Upper lobe of left lung (tissue), 4 donors: ENCODE results near the gene DICER1.

Experiments
- CTCF ChIP-seq, 6 experiments: fragments of 450-650 bp in 4 of 6; fragments of 200-600 bp in 2 of 6; sonication (generic) in 2 of 6; IDR thresholded peaks; one replicate each; pipeline ENCODE4 v1.5.1; 2016 to 2019; ENCODE audit warnings: antibody characterized with exemption in 6 of 6
- POLR2AphosphoS5 ChIP-seq, 2 donors: sonication (generic); formaldehyde crosslinking; IDR thresholded peaks; one replicate each; pipeline ENCODE4 v1.5.1; 2017; ENCODE audit warnings: antibody characterized with exemption in 2 of 2

GRCh38 chr14:95088665-95089064 lies 68.7 kb downstream of the DICER1 start:
- no peak for TF ChIP-seq CTCF (IDR thresholded peaks at IDR 0.05)
- TF ChIP-seq POLR2AphosphoS5 (IDR thresholded peaks at IDR 0.05), result no peak
